HG03097 (cell line): Measurements from ENCODE around the gene EML1.

ENCODE experiments used
- ATAC-seq: cut with Tn5 transposase; IDR thresholded peaks from one replicate; pipeline ENCODE4 v1.9.1; 2021; ENCODE audit not compliant: unreplicated experiment, low FRiP score

EML1 gene

DNA sequence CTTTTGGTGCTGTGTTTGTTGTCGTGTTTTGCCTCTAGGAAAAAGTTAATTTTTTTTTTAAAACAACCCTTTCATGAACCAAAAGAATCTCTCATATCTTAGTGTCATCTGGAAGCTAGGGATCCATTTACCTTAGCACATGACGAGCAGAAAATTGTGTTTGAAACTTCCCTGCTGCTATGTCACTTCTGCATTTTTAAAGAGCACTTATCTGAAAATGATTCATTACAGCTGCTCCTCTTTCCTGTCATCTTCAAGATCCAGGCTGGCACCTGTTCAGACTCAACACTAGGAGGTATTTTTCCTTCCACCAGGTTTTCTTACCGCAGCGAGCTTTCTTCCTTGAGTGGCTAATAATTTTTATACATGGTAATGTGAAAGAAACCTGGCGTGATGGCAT lies 67.0 kb downstream of the EML1 start:
- no peak for ATAC-seq

DNA sequence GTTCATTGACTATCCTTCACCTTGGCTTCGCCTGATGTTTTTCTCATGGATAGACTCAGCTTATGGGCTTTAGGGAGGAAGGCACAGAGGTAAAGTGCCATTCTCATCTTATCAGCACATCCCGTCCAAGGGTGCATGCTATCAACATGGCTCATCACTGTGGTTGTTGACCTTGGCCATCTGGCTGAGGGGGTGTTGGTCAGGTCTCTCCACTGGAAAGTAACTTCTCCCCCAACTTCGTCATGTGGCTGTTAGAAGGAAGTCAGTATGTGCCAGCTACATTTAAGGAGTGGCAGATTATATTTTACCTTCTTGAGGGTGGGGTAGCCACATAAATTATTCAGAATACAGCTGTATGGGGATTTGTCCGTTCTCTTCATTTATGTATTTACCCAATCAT lies 68.9 kb downstream of the EML1 start:
- ATAC-seq, result no peak

DNA sequence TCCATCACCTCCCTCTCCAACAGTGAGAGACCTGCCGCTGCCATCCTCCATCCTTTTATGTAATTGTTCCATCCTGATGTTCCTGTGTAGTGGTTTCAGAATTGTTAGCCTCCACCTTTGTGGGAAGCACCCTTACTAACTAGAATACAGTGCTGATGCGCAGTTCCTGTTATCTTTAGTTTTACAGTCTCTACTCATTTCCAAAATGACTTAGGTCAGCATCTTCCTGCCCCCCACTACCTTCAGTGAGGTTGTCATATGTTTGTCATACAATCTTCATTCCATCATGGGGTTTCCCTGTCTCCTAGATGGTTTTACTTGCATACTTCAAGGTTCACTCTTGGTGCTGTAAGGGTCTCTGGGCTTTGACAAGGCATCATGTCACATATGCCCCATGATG lies 69.8 kb downstream of the EML1 start:
- ATAC-seq, result no peak

DNA sequence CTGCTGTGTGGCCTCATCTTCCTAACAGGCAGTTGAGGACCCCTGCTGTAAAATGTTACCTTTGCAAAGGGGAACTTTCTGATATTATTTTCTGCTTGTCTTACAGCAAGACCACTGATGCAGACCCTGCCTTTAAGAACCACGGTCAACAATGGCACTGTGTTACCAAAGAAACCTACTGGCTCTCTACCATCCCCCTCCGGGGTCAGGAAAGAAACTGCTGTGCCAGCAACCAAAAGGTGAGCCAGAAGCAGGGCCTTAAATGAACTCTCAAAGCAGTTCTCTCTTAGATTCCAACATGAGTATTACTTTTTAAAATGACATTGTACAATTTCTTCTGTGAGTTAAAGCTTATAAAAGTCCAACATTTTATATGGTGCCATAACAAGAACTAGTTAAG lies 72.2 kb downstream of the EML1 start:
- no peak for ATAC-seq

DNA sequence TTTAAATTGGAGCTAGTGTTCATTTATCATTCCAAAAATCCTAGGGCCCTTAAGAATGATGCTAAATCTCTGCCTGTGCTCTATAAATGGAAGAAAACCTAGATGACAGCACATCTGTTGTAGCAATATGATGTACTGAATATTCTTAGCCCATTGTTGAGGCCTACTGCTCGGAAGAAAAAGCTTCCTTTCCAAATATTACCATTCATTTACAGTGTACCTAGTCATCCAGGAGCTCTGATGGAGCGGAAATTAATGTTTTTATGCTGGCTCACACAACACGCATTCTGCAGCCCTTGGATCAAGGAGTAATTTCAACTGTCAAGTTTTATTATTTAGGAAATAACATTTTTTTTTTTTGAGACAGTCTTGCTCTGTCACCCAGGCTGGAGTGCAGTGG lies 77.4 kb downstream of the EML1 start:
- no peak for ATAC-seq

DNA sequence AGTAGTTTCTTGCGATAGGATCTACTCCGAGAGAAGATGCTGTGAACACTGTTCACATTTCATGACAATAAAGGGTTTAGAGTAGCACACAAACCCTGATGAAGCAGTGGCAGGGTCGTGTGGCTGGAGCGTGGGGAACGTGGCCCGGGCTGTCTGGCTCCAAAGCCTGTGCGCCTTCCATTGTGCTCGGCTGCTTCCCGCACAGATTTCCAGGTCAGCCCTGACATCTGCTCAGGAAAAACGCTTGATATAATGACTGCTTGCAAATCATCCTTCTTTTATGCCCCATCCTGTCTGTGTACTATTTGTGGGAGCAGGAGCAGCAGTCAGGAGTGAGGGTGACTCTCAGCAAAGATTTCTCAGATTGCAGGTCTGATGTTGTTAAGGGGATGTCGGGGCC lies 78.6 kb downstream of the EML1 start:
- ATAC-seq, result no peak

DNA sequence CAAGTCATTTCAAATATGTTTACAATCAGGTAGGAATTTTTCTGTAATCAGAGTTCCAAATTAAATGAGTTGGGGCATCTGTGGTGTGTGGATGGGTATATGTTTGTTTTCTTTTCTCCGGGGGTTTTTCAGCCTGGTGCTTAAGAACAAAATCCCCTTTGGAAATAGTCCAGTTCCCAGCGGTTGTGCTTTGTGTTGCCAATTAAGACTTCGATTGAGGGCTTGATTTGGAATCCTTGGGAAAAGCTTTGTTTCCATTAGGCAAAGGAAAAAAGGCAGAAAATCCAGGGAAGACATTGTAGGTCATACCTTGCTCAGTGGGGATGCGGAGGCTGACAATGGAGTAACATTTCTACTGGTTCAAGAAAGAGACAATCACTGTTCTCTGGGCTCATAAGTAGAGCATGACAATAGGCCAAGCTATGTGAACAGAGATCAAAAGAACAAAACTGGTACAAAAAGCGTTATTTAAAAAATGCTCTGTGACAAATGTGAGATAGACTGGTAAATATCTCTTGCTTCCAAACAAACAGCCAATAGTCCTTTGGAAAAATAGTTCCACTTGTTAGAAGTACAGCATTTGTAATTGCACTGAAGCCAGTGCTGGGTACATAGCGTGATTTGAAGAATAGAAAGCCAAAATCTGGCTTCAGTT lies 79.7 kb downstream of the EML1 start:
- ATAC-seq, result no peak

DNA sequence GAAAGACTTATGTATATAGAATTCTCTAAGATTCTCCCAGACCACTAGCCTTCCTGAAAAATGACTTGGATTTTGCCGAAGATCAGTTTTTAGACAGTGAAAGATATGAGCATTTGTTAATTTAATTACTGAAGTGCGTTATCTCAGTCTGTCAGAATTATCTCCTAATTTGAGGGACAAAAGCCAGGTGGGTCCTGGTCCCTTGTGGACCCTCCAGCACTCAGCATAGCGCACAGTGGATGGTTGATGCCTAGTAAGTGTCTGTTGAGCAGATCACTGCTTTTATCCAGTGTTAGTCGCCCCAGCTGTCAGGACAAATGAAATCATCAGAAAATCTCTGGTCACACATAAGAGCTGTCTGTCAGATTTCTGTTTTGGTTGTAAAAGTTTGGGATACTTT lies 80.4 kb downstream of the EML1 start:
- no peak for ATAC-seq

DNA sequence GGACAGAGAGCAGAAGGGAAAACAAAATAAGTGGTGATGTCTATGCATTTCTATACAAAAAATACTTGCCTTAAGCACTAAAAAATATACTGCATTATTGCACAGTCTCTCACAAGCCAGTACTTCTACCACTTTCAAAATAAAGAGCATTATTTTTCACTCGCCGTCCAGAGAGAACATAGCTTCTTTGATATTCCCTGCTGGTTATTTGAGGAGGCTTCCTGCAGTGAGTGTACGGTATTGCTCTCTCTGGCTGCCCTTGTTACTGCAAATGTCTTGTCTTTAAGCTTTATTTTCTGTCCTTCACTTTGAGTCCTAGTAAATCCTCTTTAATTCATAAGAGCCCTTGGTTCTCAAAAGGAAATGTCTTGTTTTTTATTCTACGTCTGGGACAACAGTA lies 81.1 kb downstream of the EML1 start:
- no peak for ATAC-seq

DNA sequence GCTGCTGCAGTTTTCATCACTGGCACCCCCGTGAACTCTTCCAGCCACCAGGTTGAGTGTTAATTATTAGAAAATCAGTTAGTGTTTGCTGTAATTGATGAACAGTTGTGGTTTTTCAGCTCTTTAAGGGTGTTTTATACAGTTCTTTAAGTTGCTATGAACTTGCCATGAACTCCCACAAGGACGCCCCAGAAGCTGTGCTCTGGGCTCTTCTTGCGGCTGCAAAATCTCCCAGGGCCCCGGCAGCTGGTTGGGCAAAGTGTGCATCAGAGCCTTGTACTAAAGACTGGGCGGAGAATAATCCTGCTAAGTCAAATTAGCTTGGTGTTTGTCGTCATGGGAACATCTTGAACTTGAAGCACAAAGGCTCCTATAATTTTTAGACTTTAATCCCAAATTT lies 82.2 kb downstream of the EML1 start:
- no peak for ATAC-seq

DNA sequence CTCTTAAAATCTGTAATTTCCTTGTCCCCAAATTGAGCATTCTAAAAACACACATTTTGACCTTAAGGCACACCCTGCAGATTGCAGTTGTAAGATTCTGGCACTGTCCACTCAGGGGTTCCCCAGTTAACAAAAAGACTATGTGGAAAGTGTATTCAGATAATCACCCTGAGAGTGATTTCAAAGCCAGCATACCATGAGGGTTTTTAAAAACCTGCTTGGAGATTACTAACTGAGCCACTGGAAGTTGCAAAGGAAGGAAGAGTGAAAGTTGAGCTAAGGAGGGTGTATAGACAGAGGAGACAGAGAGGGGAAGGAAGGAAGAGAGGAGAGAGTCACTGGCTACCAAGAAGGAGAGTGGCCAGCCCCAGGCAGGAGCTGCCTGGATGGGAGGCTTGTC lies 82.6 kb downstream of the EML1 start:
- no peak for ATAC-seq

DNA sequence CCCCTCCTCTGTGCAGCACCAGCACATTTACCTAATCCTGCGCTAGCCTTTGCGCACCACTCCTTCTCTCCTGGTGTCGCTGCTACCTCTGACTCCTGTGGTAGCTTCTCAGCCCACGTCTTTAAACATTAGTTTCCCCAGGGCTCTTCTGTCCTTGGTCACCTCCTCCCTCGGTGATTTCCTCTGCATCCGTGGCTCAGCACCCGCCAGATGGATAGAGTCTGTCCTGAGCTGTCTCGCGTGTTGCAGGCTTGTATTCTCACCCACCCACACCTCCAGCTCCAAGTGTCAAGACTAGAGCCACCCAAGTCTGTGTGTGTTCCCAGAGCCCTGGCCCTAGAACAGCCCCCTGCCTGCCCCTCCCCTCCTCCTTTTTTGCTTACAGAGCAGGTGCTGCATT lies 83.2 kb downstream of the EML1 start:
- ATAC-seq, result no peak

DNA sequence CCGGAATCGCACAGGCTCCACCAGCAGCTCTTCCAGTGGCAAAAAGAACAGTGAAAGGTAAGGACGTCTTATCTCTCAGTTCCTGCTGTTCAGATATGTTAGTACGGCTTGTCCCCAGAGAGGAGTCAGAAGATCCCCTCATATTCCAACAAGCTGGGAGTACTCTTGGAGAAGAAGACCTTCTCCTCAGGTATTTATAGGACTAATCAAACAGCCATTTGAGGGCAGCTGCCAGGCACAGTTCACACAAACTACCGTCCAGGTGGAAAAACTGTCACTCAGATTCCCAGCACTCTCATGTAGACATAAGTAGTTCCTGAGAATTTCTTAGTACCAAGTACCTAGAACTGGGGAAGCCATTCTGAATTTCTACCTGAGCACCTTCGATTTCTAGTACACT lies 85.3 kb downstream of the EML1 start:
- ATAC-seq, result no peak

DNA sequence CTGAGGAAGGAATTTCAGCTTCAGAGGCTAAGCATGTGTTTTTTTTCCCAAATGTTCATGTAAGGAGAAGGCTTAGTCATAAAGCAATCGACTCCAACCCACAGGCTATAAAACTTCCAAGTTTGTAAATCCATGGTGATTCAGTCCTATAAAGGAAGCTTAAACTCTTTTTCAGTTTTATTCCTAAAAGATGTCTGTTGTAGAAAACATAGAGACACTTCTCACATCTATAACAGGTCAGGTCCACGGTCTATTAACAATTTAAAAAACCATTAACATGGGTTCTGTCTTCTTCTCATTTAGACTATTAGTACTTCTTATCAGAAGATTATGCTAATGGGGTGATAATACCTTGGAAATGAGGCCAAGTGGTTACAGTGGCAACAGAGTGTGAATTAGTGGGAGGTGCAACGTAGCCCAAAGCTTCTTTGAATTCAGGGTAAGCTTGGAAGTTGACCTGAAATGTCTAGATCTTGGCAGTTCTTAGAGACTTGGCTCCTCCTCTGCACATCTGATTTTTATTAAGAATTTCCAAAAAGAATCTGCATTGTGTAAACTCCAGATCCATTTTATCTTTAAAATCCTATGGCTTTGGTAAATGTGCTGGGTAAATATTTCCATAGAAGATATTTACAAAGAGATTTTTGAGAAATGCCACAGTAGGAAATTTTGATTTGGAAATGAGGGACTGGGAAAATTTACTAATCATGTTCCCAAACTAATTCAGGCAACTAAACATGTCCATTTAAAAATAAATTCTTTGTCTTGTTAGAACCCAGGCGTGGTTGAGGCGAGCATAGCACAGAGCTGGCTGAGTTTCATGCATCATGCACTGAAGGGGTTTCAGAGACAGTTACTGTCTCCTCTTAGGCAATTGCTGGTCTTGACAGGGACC lies 86.4 kb downstream of the EML1 start:
- no peak for ATAC-seq

DNA sequence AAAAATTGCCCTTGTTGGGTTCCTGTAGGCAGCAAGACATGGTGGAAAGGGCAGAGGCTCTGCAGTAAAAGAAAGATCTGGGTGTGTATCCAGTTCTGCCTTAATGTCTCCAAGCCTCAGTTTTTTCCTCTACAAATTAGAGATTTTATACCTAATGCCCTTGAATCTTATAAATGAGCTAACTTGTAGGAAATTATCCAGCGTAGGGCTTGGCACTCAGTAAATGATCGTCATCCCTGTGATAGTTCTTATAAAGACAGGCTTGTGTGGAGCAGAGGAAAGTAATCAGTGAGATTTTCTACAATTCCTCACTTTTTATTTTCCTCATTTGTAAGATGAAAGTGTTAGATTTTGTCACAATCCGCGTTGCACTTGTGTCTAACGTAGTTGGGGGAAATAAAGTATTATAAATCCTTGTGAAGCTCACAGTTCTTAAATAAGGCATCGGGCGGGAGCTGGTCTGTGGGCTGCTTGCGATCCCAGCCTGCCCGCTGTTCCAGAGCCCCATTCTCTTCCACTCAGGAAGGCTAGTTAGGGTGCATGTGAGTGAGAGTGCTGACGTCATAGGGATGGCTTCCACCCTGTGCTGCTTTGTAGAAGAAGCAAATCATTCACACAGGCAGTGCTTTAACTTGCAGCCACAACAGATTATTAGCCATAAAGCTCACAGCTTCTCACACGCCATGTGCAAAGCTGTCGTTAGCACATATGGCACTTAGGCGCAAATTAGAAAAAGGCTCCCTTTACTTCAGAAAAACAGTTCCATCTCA lies 87.6 kb downstream of the EML1 start:
- ATAC-seq, result no peak

DNA sequence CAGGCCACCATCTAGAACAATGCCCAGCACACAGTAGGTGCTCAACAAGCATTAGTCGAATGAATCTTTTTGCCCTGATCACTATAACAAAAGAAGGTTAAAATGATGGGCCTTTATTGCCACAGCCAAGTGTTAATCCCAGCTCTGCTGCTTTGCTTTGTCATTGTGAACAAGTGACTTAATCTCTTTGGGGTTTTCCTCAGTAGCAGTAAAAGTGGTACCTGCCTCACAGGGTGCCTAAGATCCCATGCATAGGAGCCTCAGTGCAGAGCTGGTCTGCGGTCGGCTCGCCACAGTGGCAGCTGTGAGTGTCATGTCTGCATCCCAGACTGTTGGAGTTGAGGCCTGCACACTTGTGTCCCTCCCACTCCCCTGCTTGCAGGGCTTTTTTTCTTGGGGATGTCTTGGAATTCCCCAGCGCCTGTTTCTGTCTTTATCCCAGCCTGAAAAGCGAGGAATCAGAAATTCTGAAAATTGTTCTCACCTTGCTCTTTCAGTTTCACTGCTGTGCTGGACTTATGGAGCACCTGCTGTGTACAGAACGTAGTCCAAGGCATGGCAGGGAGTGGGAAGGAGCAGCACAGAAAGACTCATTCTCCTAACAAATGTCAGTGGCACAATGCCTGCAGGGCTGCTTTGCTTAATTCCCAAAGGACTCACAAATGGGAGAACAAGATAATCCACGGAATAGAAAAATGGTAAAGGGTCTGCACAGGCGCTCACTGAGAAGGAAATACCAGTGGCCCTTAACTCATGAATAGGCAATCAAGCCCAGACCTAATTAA lies 90.8 kb downstream of the EML1 start:
- ATAC-seq, result no peak

DNA sequence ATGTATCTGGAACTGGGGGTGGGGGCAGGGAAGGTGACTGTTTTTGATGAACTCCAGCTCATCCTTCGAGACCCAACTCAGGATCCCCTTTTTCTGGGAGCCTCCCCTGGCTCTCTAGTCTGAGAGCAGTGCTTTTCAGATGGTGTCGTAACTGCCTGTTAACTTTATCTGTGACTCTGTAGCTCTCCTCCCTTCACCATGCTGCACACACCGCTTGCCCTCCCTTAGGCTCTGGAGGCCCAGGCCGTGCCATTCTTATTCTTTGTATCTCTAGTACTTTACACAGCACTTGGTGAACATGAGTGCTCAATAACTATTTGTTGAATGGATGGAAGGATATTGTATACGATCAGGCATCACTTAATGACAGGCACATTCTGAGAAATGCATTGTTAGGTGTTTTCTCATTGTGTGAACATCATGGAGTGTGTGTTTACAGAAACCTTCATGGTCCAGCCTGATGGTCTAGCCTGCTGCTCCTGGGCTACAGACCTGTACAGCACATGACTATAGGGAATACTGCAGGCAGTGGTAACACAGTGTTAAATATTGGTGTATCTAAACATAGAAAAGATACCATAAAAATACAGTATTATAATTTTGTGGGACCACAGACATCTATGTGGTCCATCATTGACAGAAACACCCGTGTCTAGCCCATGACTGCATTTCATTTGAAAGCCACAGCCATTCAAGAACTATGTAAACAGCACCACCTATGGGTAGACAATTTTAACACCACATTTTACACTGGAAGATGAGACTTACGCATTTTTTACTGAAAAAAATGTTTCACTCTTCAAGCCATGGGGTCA lies 91.8 kb downstream of the EML1 start:
- ATAC-seq, result no peak

DNA sequence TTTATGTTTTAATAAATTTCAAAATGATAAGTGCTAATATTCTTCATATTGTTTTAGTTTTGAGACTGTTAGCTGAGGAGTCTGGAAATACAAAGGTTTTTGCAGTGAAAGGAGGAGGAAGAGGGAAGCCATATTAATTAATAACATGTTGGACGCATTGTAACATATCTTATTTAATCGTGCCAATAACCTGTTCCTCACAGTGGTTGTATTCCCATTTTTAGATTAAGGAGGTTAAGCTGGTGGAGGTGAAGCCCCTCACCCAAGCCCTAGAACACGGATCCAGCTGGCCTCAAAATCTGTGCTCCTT lies 92.4 kb downstream of the EML1 start:
- no peak for ATAC-seq

DNA sequence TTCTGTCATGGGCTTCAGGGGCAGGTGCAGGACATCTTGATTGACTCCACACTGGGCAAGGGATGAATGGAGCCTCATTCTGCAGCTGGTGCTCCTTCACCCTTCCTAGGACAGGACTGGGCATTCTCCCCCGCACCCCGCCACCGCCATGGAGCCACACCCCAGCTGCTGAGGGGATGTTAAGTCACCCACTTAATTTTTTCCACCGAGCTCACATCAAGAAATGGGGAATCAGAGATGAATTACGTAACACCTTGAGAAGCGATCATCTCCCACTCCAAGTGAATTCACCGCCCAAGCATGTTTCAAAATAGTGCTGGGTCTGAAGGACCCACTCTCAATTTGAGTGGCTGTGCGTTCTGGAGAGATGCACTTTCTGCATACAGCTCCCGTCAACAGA lies 94.2 kb downstream of the EML1 start:
- ATAC-seq, result no peak

DNA sequence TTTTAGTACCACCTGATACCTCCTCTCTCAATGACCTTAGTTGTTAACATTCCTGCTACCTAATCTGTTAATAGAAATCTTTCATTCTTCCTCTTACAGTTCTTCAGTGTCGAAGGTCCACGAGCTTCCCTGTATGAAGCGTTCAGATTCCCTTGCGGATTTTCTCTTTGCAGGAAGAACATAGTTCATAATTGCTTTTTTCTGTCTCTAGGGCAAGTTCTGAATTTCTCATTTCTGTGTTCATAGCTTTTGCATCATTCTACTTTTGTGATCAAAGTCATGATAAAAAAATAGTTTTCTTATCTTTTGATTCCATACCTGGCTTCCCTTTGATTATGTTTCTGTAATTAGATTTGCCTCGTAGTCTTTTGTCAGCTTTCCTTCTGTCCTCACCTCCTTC lies 94.9 kb downstream of the EML1 start:
- no peak for ATAC-seq
